GM18498 (cell line): ENCODE measurements around the gene CDH26.

Experiments
- ATAC-seq: cut with Tn5 transposase; IDR thresholded peaks from one replicate; pipeline ENCODE4 v1.9.1; 2021; ENCODE audit warnings: mild to moderate bottlenecking, moderate library complexity; ENCODE audit not compliant: unreplicated experiment

CDH26 gene

GRCh38 chr20:59958123-59958522 lies at the start of gene CDH26:
TSS of gene CDH26 (plus strand) at chr20:59958423. CDS start at chr20:59958727, 304 bp downstream.
- no peak for ATAC-seq

- ATAC-seq, result no peak
These were observed 49.4 kb upstream of the CDH26 start for GRCh38 chr20:59908855-59909254.

- ATAC-seq, result no peak
These were observed 47.2 kb upstream of the CDH26 start for GRCh38 chr20:59911041-59911440.

- no peak for ATAC-seq
These were observed 45.6 kb upstream of the CDH26 start for GRCh38 chr20:59912609-59913008.

- no peak for ATAC-seq
These were observed 37.3 kb upstream of the CDH26 start for GRCh38 chr20:59920944-59921343.

GRCh38 chr20:59923514-59923913 lies 34.7 kb upstream of the CDH26 start:
- no peak for ATAC-seq

GRCh38 chr20:59925359-59925758 lies 32.9 kb upstream of the CDH26 start:
- ATAC-seq, result no peak

GRCh38 chr20:59925899-59926298 lies 32.3 kb upstream of the CDH26 start:
- no peak for ATAC-seq

GRCh38 chr20:59931511-59932312 lies 26.5 kb upstream of the CDH26 start:
- no peak for ATAC-seq

GRCh38 chr20:59932616-59933295 lies 25.5 kb upstream of the CDH26 start:
- no peak for ATAC-seq

- ATAC-seq, result peak; percentile 31
These were observed 24.9 kb upstream of the CDH26 start, which contains the start of gene SYCP2 for GRCh38 chr20:59933296-59933848. TSS of gene SYCP2 (minus strand) at chr20:59933637. CDS start at chr20:59922413, 11,224 bp downstream.

- ATAC-seq, result peak; percentile 82
These were observed 24.2 kb upstream of the CDH26 start for GRCh38 chr20:59933849-59934585.

- ATAC-seq, result no peak
These were observed 22.6 kb upstream of the CDH26 start for GRCh38 chr20:59935457-59936185.

- ATAC-seq, result no peak
These were observed 21.8 kb upstream of the CDH26 start for GRCh38 chr20:59936409-59936808.

GRCh38 chr20:59937150-59937549 lies 21.1 kb upstream of the CDH26 start:
- ATAC-seq, result no peak

- ATAC-seq, result no peak
These were observed 20.0 kb upstream of the CDH26 start for GRCh38 chr20:59938221-59938620.

GRCh38 chr20:59938696-59939051 lies 19.5 kb upstream of the CDH26 start:
- ATAC-seq, result no peak

GRCh38 chr20:59939052-59939878 lies 19.0 kb upstream of the CDH26 start:
- ATAC-seq, result peak; percentile 31

- ATAC-seq, result peak; percentile 36
These were observed 18.4 kb upstream of the CDH26 start for GRCh38 chr20:59939879-59940128.
